T-cell (primary cell): ENCODE data around the gene PCNX4. TPM values are rescaled to one million over a fixed set of nuclear protein-coding genes. Genes with fewer than 3 reads are reported as not detected.

ENCODE experiments used
- ATAC-seq, 4 experiments: fragments of 200-7000 bp in 3 of 4; fragments of 150-1000 bp in 1 of 4; cut with Tn5 transposase; replicated peaks in 1 of 4; 1 replicate in 3 of 4; 2 replicates in 1 of 4; pipeline ENCODE4 v1.10.0; 2021; ENCODE audit warnings: moderate library complexity in 3 of 4, mild to moderate bottlenecking in 2 of 4, moderate number of reproducible peaks in 1 of 4
- CTCF ChIA-PET, 2 donors: fragments of 300-600 bp; sonication (Branson Sonifier 250); formaldehyde crosslinking; loops; one replicate each; lab custom pipeline; 2022; ENCODE audit warnings: antibody characterized with exemption in 2 of 2; lab: Charles Lee
- POLR2A ChIA-PET, 2 donors: fragments of 300-600 bp; sonication (Branson Sonifier 250); formaldehyde crosslinking; loops; one replicate each; lab custom pipeline; 2022; ENCODE audit warnings: antibody characterized with exemption in 2 of 2; lab: Charles Lee
- DNase-seq, 35 experiments: peaks; one replicate each; pipeline versions ENCODE4 v3.0.0 to v3.0.0-alpha.2; 2013 to 2023
- H3K27ac ChIP-seq: one replicate; pipeline ENCODE4 v1.5.1; 2013; ENCODE audit warnings: low read length
- H3K27me3 ChIP-seq, 2 experiments: replicated peaks in 1 of 2; 1 replicate in 1 of 2; 2 replicates in 1 of 2; pipeline versions ENCODE4 v1.6.1 to v1.7.0; 2013; ENCODE audit warnings: low read length in 1 of 2, mixed read lengths in 1 of 2; ENCODE audit not compliant: control insufficient read depth in 2 of 2, insufficient read depth in 2 of 2; ENCODE audit errors: extremely low read depth in 1 of 2
- H3K36me3 ChIP-seq, 2 donors: 1 replicate in 1 of 2; 2 replicates in 1 of 2; pipeline versions ENCODE4 v1.6.1 to v1.7.0; 2013; ENCODE audit warnings: low read length in 1 of 2; ENCODE audit not compliant: control insufficient read depth in 2 of 2, insufficient read depth in 1 of 2; ENCODE audit errors: extremely low read depth in 1 of 2
- H3K4me1 ChIP-seq, 2 experiments: 1 replicate in 1 of 2; 2 replicates in 1 of 2; pipeline versions ENCODE4 v1.6.1 to v1.7.0; 2013; ENCODE audit warnings: low read length in 2 of 2, mixed read lengths in 1 of 2; ENCODE audit not compliant: insufficient read depth in 2 of 2, control insufficient read depth in 1 of 2; ENCODE audit errors: extremely low read depth in 1 of 2
- H3K4me3 ChIP-seq, 2 donors: 1 replicate in 1 of 2; 2 replicates in 1 of 2; pipeline versions ENCODE4 v1.5.1 to v1.7.0; 2013; ENCODE audit warnings: mild to moderate bottlenecking in 2 of 2, low read length in 1 of 2, moderate library complexity in 1 of 2; ENCODE audit not compliant: control insufficient read depth in 1 of 2; ENCODE audit errors: extremely low read depth in 1 of 2
- H3K9me3 ChIP-seq: 2 replicates; pipeline ENCODE4 v1.7.0; 2013
- H3K27ac Mint-ChIP-seq, 2 donors: one replicate each; pipeline ENCODE4 v1.8.0; 2020 to 2021; ENCODE audit warnings: mild to moderate bottlenecking in 2 of 2, mixed read lengths in 2 of 2
- H3K27me3 Mint-ChIP-seq, 2 donors: one replicate each; pipeline ENCODE4 v1.8.0; 2021 to 2022; ENCODE audit warnings: mixed read lengths in 2 of 2
- H3K36me3 Mint-ChIP-seq: one replicate; pipeline ENCODE4 v1.8.0; 2021; ENCODE audit warnings: mixed read lengths
- H3K4me1 Mint-ChIP-seq, 3 donors: one replicate each; pipeline ENCODE4 v1.8.0; 2020 to 2022; ENCODE audit warnings: mixed read lengths in 3 of 3, mild to moderate bottlenecking in 1 of 3
- H3K4me3 Mint-ChIP-seq, 3 donors: one replicate each; pipeline ENCODE4 v1.8.0; 2020 to 2022; ENCODE audit warnings: mild to moderate bottlenecking in 3 of 3, mixed read lengths in 3 of 3, moderate library complexity in 3 of 3
- H3K9me3 Mint-ChIP-seq, 3 donors: one replicate each; pipeline ENCODE4 v1.8.0; 2020 to 2022; ENCODE audit warnings: mixed read lengths in 3 of 3
- WGBS: methylation state at CpG from one replicate; pipeline ENCODE4 v1.1.5; 2013; ENCODE audit warnings: missing lambda C conversion rate; ENCODE audit not compliant: insufficient coverage; 5-methylcytosine and 5-hydroxymethylcytosine counted together
- total RNA-seq, 35 experiments: library from RNA in 6 of 35; stranded (reverse) in 6 of 35; fragments of 120-200 nt in 1 of 35; gene quantifications; one replicate each; pipeline versions ENCODE4 v1.2.1 to v1.2.4 and lab custom pipeline; 2013 to 2026

The PCNX4 gene
- total RNA-seq, 5 donors from 2014 or later (not counting 1 experiment from before 2014, with no cell fraction given), result 36.4 to 50.4 (median 47.4) TPM

GRCh38 chr14:60175255-60175902, 83.7 kb downstream of the PCNX4 start:
- Mint-ChIP-seq H3K4me1 (peaks cover 0 to 5% (median 0%) of the 10 kb centered on the region in 3 donors), H3K27ac (no peak overlapping the region), H3K4me3 (no peak overlapping the region), H3K9me3 (peaks cover 0 to 15% (median 0%) of the 10 kb centered on the region in 3 donors), H3K36me3 (no peaks in the 10 kb centered on the region), H3K27me3 (peaks cover 0 to 8% of the 10 kb centered on the region in 2 donors)
- Histone ChIP-seq H3K4me3 (no peak overlapping the region), H3K27me3 (peaks cover 0 to 4% of the 10 kb centered on the region in 2 experiments), H3K9me3 (no peaks in the 10 kb centered on the region), H3K27ac (no peak overlapping the region), H3K4me1 (no peaks in the 10 kb centered on the region), H3K36me3 (no peaks in the 10 kb centered on the region)
- ChIA-PET CTCF (no interaction called here), POLR2A (no interaction called here)
- 75% methylated on average over 2 of the region's 2 CpGs for WGBS
- no peak for ATAC-seq
- DNase-seq, result no peak

GRCh38 chr14:60178164-60178563, 86.4 kb downstream of the PCNX4 start:
- ChIA-PET CTCF (no interaction called here), POLR2A (no interaction called here)
- H3K4me1 ChIP-seq, result no peaks in the 10 kb centered on the region
- H3K27ac Mint-ChIP-seq, result no peak overlapping the region
- H3K4me3 Mint-ChIP-seq, result no peak overlapping the region
- H3K27me3 Mint-ChIP-seq, result peaks cover 0 to 8% of the 10 kb centered on the region in 2 donors
- H3K27me3 ChIP-seq, result peaks cover 0 to 4% of the 10 kb centered on the region in 2 experiments
- no CpG with 5 or more reads among the region's 1 CpG for WGBS
- no peaks in the 10 kb centered on the region for H3K36me3 ChIP-seq
- no peak for ATAC-seq
- H3K36me3 Mint-ChIP-seq, result no peaks in the 10 kb centered on the region
- no peak overlapping the region for H3K4me3 ChIP-seq
- no peak for DNase-seq
- peaks cover 0 to 22% (median 0%) of the 10 kb centered on the region in 3 donors for H3K9me3 Mint-ChIP-seq
- H3K9me3 ChIP-seq, result no peaks in the 10 kb centered on the region
- no peak overlapping the region for H3K27ac ChIP-seq
- H3K4me1 Mint-ChIP-seq, result peaks cover 0 to 5% (median 1%) of the 10 kb centered on the region in 3 donors

- ATAC-seq (no peak), DNase-seq (no peak)
- no peak overlapping the region for H3K27ac Mint-ChIP-seq
- peaks cover 0 to 4% of the 10 kb centered on the region in 2 experiments for H3K27me3 ChIP-seq
- no peaks in the 10 kb centered on the region for H3K36me3 Mint-ChIP-seq
- WGBS, result no CpG with 5 or more reads among the region's 1 CpG
- H3K36me3 ChIP-seq, result no peaks in the 10 kb centered on the region
- POLR2A ChIA-PET, result interaction anchor here in 1 of 2 donors (0.6 kb wide), 1 partner anchor 17 kb away, joined by 3 read pairs; no protein-coding TSS in a partner anchor
- H3K4me3 Mint-ChIP-seq, result no peak overlapping the region
- no peaks in the 10 kb centered on the region for H3K9me3 ChIP-seq
- peaks cover 6 to 9% (median 8%) of the 10 kb centered on the region in 3 donors for H3K4me1 Mint-ChIP-seq
- H3K27ac ChIP-seq, result no peak overlapping the region
- H3K9me3 Mint-ChIP-seq, result peaks cover 0 to 22% (median 0%) of the 10 kb centered on the region in 3 donors
- H3K4me3 ChIP-seq, result no peak overlapping the region
- H3K4me1 ChIP-seq, result peaks cover 2 to 3% of the 10 kb centered on the region in 2 experiments
- CTCF ChIA-PET, result no interaction called here
- peaks cover 0 to 8% of the 10 kb centered on the region in 2 donors for H3K27me3 Mint-ChIP-seq
Measured at GRCh38 chr14:60178820-60179219, 87.1 kb downstream of the PCNX4 start.

GRCh38 chr14:60179431-60179869, 87.7 kb downstream of the PCNX4 start:
- no peaks in the 10 kb centered on the region for H3K36me3 Mint-ChIP-seq
- Histone ChIP-seq H3K27me3 (peaks cover 0 to 4% of the 10 kb centered on the region in 2 experiments), H3K4me3 (no peak overlapping the region), H3K36me3 (no peaks in the 10 kb centered on the region), H3K9me3 (no peaks in the 10 kb centered on the region), H3K4me1 (peaks cover 4 to 5% of the 10 kb centered on the region in 2 experiments), H3K27ac (no peak overlapping the region)
- WGBS, result no CpG with 5 or more reads among the region's 3 CpGs
- ChIA-PET POLR2A (interaction anchor here in 1 of 2 donors (0.6 kb wide), 1 partner anchor 32 kb away, joined by 4 read pairs; no protein-coding TSS in a partner anchor), CTCF (no interaction called here)
- H3K27ac Mint-ChIP-seq, result no peak overlapping the region
- ATAC-seq (no peak), DNase-seq (no peak)
- peaks cover 0 to 8% of the 10 kb centered on the region in 2 donors for H3K27me3 Mint-ChIP-seq
- H3K4me3 Mint-ChIP-seq, result no peak overlapping the region
- peaks cover 0 to 22% (median 0%) of the 10 kb centered on the region in 3 donors for H3K9me3 Mint-ChIP-seq
- H3K4me1 Mint-ChIP-seq, result peaks cover 9 to 13% (median 12%) of the 10 kb centered on the region in 3 donors

GRCh38 chr14:60183138-60183537, 91.4 kb downstream of the PCNX4 start:
- Mint-ChIP-seq H3K36me3 (no peaks in the 10 kb centered on the region), H3K4me1 (peaks cover 7 to 13% (median 9%) of the 10 kb centered on the region in 3 donors), H3K27ac (peak overlapping the region in 1 of 2 donors; percentile 91), H3K9me3 (peaks cover 0 to 20% (median 0%) of the 10 kb centered on the region in 3 donors), H3K27me3 (no peaks in the 10 kb centered on the region), H3K4me3 (no peak overlapping the region)
- H3K4me1 ChIP-seq, result peaks cover 4 to 5% of the 10 kb centered on the region in 2 experiments
- 100% methylated on average over 1 of the region's 3 CpGs for WGBS
- ChIA-PET POLR2A (interaction anchor here (0.9 to 1.4 kb wide), 4 partner anchors 90 to 218 kb away, joined by 3 read pairs; partner anchors contain the start of gene PCNX4 (in 1 of the 2)), CTCF (interaction anchor here (0.5 to 6.6 kb wide), 28 partner anchors 15 to 1054 kb away, joined by 3 to 133 read pairs (median 4); partner anchors contain the start of genes DHRS7 (in 2 of the 2), CCDC175 (in 1 of the 2), PCNX4 (in 1 of the 2) and PPM1A (in 1 of the 2))
- ATAC-seq (no peak), DNase-seq (no peak)
- H3K36me3 ChIP-seq, result no peaks in the 10 kb centered on the region
- peak overlapping the region; percentile 81 for H3K27ac ChIP-seq
- no peaks in the 10 kb centered on the region for H3K9me3 ChIP-seq
- H3K27me3 ChIP-seq, result no peaks in the 10 kb centered on the region
- no peak overlapping the region for H3K4me3 ChIP-seq

GRCh38 chr14:60183741-60184140, 92.0 kb downstream of the PCNX4 start:
- CTCF ChIA-PET, result interaction anchor here (0.6 to 6.6 kb wide), 36 partner anchors 16 to 1055 kb away, joined by 3 to 133 read pairs (median 4); partner anchors contain the start of genes DHRS7 (in 2 of the 2), CCDC175 (in 1 of the 2), JKAMP (in 1 of the 2) and L3HYPDH (in 1 of the 2)
- Histone ChIP-seq H3K27ac (peak overlapping the region; percentile 81), H3K4me3 (peak overlapping the region in 1 of 2 donors; percentile 26), H3K36me3 (no peaks in the 10 kb centered on the region), H3K27me3 (no peaks in the 10 kb centered on the region), H3K9me3 (no peaks in the 10 kb centered on the region), H3K4me1 (peaks cover 4 to 5% of the 10 kb centered on the region in 2 experiments)
- WGBS, result no CpG with 5 or more reads among the region's 1 CpG
- Mint-ChIP-seq H3K36me3 (no peaks in the 10 kb centered on the region), H3K27me3 (no peaks in the 10 kb centered on the region), H3K27ac (peak overlapping the region; percentile 82 to 91), H3K4me3 (peak overlapping the region; percentile 75 to 76 (median 75)), H3K9me3 (peaks cover 0 to 15% (median 0%) of the 10 kb centered on the region in 3 donors), H3K4me1 (peaks cover 7 to 13% (median 9%) of the 10 kb centered on the region in 3 donors)
- DNase-seq, result peak in 1 of 35 experiments; percentile 45
- POLR2A ChIA-PET, result interaction anchor here (0.9 to 1.4 kb wide), 5 partner anchors 29 to 219 kb away, joined by 3 read pairs; partner anchors contain the start of gene PCNX4 (in 1 of the 2)
- peak; percentile 34 to 63 (median 44) for ATAC-seq
